ENCODE data around the gene MAPK6. TPM values are rescaled to one million over a fixed set of nuclear protein-coding genes. Genes with fewer than 3 reads are reported as not detected.
"Not testable (repeated sequence)": the region's sequence is repeated elsewhere in the genome, so short reads cannot be mapped to it uniquely, and the experiment has no call there.

The MAPK6 gene
- total and polyA plus RNA-seq, 9 of the 15 experiments (the other 6 are each of a cell fraction or from before 2014, with no cell fraction given): 28.5 to 97.1 (median 74.0) TPM

DNA sequence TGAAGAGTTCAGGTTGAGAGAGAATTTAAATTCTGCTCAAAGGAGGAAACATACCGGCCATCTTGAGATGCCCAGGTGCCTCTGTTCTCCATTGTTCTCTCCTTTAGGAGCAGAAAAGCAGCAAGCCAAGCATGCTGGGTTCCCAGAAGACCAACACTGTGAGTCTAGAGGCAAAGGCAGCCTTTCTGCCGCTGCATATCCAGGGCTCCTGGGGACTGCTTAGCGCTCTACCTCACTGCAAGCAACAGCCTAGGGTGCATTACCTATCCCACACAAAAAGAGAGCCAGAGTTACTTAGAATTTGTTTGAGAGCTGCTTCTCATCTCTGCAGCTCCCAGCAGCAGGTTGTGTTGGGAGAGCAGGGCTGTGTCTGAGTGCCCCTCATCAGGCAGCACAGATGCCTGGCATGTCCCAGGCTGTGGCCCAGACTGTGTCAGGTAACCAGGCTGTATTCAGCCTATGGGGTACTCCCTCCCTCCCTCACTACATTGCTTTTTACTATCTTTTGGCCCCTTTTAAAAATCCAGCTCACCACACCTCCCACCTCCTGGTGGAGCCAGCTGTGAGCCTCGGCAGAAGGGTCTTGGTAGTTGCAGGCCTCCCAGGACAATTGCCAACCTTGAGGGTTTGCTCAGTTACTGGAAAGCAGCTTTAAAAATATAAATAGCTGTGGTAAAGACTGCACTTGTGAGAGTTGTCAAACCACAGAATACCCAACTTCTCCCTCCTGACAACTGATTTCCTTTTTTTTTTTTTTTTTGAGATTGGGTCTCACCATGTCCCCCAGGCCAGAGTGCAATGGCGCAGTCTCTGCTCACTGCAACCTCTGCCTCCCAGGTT lies 63.4 kb downstream of the MAPK6 start:
- Histone ChIP-seq H3K27me3 (ENCODE audit: control insufficient read depth in 2 of 2, insufficient read depth in 2 of 2, low read length in 2 of 2) (peaks cover 0 to 3% of the 10 kb centered on the region in 2 experiments; a peak in 2 of 5 replicates), H3K9ac (ENCODE audit: insufficient read depth in 1 of 2, low read depth in 2 of 2, low read length in 2 of 2) (no peak overlapping the region), H3K36me3 (ENCODE audit: control insufficient read depth, insufficient read depth, low read length) (no peaks in the 10 kb centered on the region), H3K4me2 (ENCODE audit: insufficient read depth, low read length) (no peak overlapping the region), H3K79me2 (ENCODE audit: control insufficient read depth, insufficient read depth, low read length) (no peaks in the 10 kb centered on the region), H4K20me1 (replicated peaks; ENCODE audit: control insufficient read depth, insufficient read depth, low read length) (no peaks in the 10 kb centered on the region), H2AFZ (ENCODE audit: low read depth, low read length) (no peak overlapping the region), H3K4me3 (no peak overlapping the region), H3K27ac (ENCODE audit: extremely low read depth, low read depth, low read length) (no peak overlapping the region), H3K9me1 (ENCODE audit: control insufficient read depth, insufficient read depth, low read length) (no peaks in the 10 kb centered on the region), H3K4me1 (replicated peaks in 1 of 2; ENCODE audit: control insufficient read depth in 2 of 2, insufficient read depth in 2 of 2, low read length in 2 of 2) (peaks cover 0 to under 1% of the 10 kb centered on the region in 2 experiments; a peak in 2 of 5 replicates), H3K9me3 (replicated peaks; ENCODE audit: control insufficient read depth, insufficient read depth, low read depth, low read length) (peaks cover 3% of the 10 kb centered on the region; the same call in 1 of the 2 replicates)
- ChIA-PET POLR2A (interaction anchor here (1.2 to 1.3 kb wide), 2 partner anchors 13 to 16 kb away, joined by 3 to 5 read pairs; no protein-coding TSS in a partner anchor), CTCF (ENCODE audit: low intra/inter-chr PET ratio) (no interaction called here)
- FAIRE-seq (no peak), ATAC-seq (no peak; the same call in 2 of the 3 replicates), DNase-seq (ENCODE audit: extremely low read depth in 1 of 4, low spot score in 3 of 4) (no peak)
- no peak for TF ChIP-seq POLR2A (conservative IDR thresholded peaks at IDR 0.05)
- in situ Hi-C loops (cut with MboI) (no loop called here), intact Hi-C loops (cut with micrococcal nuclease) (no loop called here)
- BruUV-seq (replicated peaks): no TSS peak
- 11% methylated on average over 5 of the region's 5 CpGs for WGBS (ENCODE audit: insufficient coverage, low coverage, missing lambda C conversion rate)

DNA sequence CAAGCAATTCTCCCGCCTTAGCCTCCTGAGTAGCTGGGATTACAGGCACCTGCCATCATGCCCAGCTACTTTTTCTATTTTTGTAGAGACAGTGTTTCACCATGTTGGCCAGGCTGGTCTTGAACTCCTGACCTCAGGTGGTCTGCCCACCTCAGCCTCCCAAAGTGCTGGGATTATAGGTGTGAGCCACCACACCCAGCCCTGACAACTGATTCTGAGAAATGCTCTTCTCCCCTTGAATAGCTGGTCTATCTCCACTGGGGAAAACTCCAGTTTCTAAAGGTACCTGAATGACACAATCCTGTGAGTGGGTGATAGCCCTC lies 64.0 kb downstream of the MAPK6 start:
- DNase-seq (ENCODE audit: extremely low read depth in 1 of 4, low spot score in 3 of 4); H3K4me2 ChIP-seq (ENCODE audit: insufficient read depth, low read length); H3K9me1 ChIP-seq (ENCODE audit: control insufficient read depth, insufficient read depth, low read length); intact Hi-C loops (cut with micrococcal nuclease); H3K4me1 ChIP-seq (replicated peaks in 1 of 2; ENCODE audit: control insufficient read depth in 2 of 2, insufficient read depth in 2 of 2, low read length in 2 of 2); CTCF ChIA-PET (ENCODE audit: low intra/inter-chr PET ratio); H3K79me2 ChIP-seq (ENCODE audit: control insufficient read depth, insufficient read depth, low read length); FAIRE-seq; in situ Hi-C loops (cut with MboI); BruUV-seq (replicated peaks); H4K20me1 ChIP-seq (replicated peaks; ENCODE audit: control insufficient read depth, insufficient read depth, low read length); H3K4me3 ChIP-seq; H2AFZ ChIP-seq (ENCODE audit: low read depth, low read length); H3K27me3 ChIP-seq (ENCODE audit: control insufficient read depth in 2 of 2, insufficient read depth in 2 of 2, low read length in 2 of 2); H3K36me3 ChIP-seq (ENCODE audit: control insufficient read depth, insufficient read depth, low read length); H3K9ac ChIP-seq (ENCODE audit: insufficient read depth in 1 of 2, low read depth in 2 of 2, low read length in 2 of 2); H3K9me3 ChIP-seq (replicated peaks; ENCODE audit: control insufficient read depth, insufficient read depth, low read depth, low read length); ATAC-seq; H3K27ac ChIP-seq (ENCODE audit: extremely low read depth, low read depth, low read length): not testable (repeated sequence)
- POLR2A ChIA-PET: interaction anchor here (1.2 to 1.3 kb wide), 2 partner anchors 12 to 17 kb away, joined by 3 to 5 read pairs; no protein-coding TSS in a partner anchor
- WGBS (ENCODE audit: insufficient coverage, low coverage, missing lambda C conversion rate): 0% methylated on average over 1 of the region's 1 CpG

All from K562 (cell line).